ENCODE measurements around the gene TSC22D2.

The TSC22D2 gene

GRCh38 chr3:150414258-150414657, 6.2 kb downstream of the TSC22D2 start:
- DNase-seq, result no peak

- DNase-seq, result no peak
Observed at GRCh38 chr3:150414959-150415358, 6.9 kb downstream of the TSC22D2 start.

- DNase-seq, result no peak
Observed at GRCh38 chr3:150419076-150419868, 11.2 kb downstream of the TSC22D2 start.

- no peak for DNase-seq
Observed at GRCh38 chr3:150419959-150420358, 11.9 kb downstream of the TSC22D2 start.

GRCh38 chr3:150421256-150421655, 13.2 kb downstream of the TSC22D2 start:
- DNase-seq, result no peak

- DNase-seq, result no peak
Observed at GRCh38 chr3:150421799-150422548, 13.9 kb downstream of the TSC22D2 start.

- DNase-seq, result no peak
Observed at GRCh38 chr3:150422907-150423306, 14.8 kb downstream of the TSC22D2 start.

GRCh38 chr3:150423761-150424160, 15.7 kb downstream of the TSC22D2 start:
- no peak for DNase-seq

- DNase-seq, result no peak
Observed at GRCh38 chr3:150426292-150426691, 18.2 kb downstream of the TSC22D2 start.

GRCh38 chr3:150428562-150428961, 20.5 kb downstream of the TSC22D2 start:
- no peak for DNase-seq

GRCh38 chr3:150429767-150430671, 21.9 kb downstream of the TSC22D2 start:
- DNase-seq, result no peak

- no peak for DNase-seq
Observed at GRCh38 chr3:150433347-150433746, 25.2 kb downstream of the TSC22D2 start.

GRCh38 chr3:150434234-150434633, 26.1 kb downstream of the TSC22D2 start:
- DNase-seq, result no peak

- DNase-seq, result no peak
Observed at GRCh38 chr3:150436161-150436560, 28.1 kb downstream of the TSC22D2 start.

GRCh38 chr3:150439657-150440056, 31.6 kb downstream of the TSC22D2 start:
- DNase-seq, result no peak

- no peak for DNase-seq
Observed at GRCh38 chr3:150443331-150443741, 35.2 kb downstream of the TSC22D2 start.

- no peak for DNase-seq
Observed at GRCh38 chr3:150444371-150444770, 36.3 kb downstream of the TSC22D2 start.

GRCh38 chr3:150446470-150446977, 38.4 kb downstream of the TSC22D2 start:
- DNase-seq, result no peak

- no peak for DNase-seq
Observed at GRCh38 chr3:150447084-150447483, 39.0 kb downstream of the TSC22D2 start.

- DNase-seq, result no peak
Observed at GRCh38 chr3:150447631-150448465, 39.8 kb downstream of the TSC22D2 start.

- DNase-seq, result no peak
Observed at GRCh38 chr3:150449169-150449721, 41.1 kb downstream of the TSC22D2 start.

GRCh38 chr3:150450916-150451315, 42.8 kb downstream of the TSC22D2 start:
- DNase-seq, result no peak
